ENCODE measurements around the gene BRIX1. TPM values are rescaled to one million over a fixed set of nuclear protein-coding genes. Genes with fewer than 3 reads are reported as not detected.
"Not testable (repeated sequence)": the region's sequence is repeated elsewhere in the genome, so short reads cannot be mapped to it uniquely, and the experiment has no call there.

Gene BRIX1
- total RNA-seq, 6 experiments from 2014 or later, result 4.9 to 9.4 (median 8.1) TPM

DNA sequence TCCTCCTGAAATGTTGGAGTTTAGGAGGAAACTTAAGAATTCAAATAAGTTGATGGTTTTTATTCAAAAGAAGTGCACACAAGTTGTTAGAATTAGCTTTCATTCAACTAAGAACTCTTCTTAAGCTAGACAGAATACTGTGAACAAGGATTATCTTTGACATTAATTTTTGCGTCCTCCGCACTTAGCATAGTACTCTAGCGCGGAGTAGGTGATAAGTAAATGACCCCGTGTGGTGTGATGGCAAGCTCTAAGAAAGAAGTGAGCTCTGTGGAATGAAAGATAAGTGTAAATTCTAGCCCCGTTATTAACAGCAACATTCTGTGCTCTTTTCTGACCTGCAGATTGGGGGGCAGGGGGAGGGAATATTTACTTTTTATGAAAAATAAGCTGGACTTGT, 1.0 kb downstream of the BRIX1 start:
- intact Hi-C loops (cut with DNase I), result no loop called here
- ATAC-seq (no peak), DNase-seq (no peak)
- Histone ChIP-seq H3K4me1 (peaks cover 0 to 18% (median 8%) of the 10 kb centered on the region in 4 donors), H3K36me3 (peaks cover 0 to 27% (median 5%) of the 10 kb centered on the region in 4 donors), H3K27me3 (no peaks in the 10 kb centered on the region), H3K4me3 (peak overlapping the region; percentile 87 to 96 (median 90)), H3K9me3 (no peaks in the 10 kb centered on the region), H3K27ac (no peak overlapping the region)
- TF ChIP-seq POLR2A (IDR thresholded peaks at IDR 0.05) (no peak), CTCF (IDR thresholded peaks at IDR 0.05) (no peak)
- 17% methylated on average over 6 of the region's 6 CpGs for WGBS (ENCODE audit: insufficient coverage, low coverage, low lambda C conversion rate, missing lambda C conversion rate)

DNA sequence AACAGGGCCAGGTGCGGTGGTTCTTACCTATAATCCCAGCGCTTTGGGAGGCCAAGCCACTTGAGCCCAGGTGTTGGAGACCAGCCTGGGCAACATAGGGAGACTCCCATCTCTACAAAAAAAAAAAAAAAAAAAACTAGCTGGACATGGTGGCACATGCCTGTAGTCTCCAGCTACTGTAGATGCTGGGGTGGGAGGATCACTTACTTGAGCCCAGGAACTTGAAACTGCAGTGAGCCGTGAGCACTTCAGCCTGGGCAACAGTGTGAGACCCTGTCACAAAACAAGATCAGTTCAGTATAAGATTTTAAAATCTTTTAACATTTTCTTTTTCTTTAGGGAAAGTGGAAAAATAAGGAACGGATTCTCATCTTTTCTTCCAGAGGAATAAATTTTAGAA, 2.5 kb downstream of the BRIX1 start:
- TF ChIP-seq CTCF (IDR thresholded peaks at IDR 0.05) (no peak), POLR2A (IDR thresholded peaks at IDR 0.05) (no peak)
- 96% methylated on average over 3 of the region's 4 CpGs for WGBS (ENCODE audit: insufficient coverage, low coverage, low lambda C conversion rate, missing lambda C conversion rate)
- DNase-seq, result no peak

DNA sequence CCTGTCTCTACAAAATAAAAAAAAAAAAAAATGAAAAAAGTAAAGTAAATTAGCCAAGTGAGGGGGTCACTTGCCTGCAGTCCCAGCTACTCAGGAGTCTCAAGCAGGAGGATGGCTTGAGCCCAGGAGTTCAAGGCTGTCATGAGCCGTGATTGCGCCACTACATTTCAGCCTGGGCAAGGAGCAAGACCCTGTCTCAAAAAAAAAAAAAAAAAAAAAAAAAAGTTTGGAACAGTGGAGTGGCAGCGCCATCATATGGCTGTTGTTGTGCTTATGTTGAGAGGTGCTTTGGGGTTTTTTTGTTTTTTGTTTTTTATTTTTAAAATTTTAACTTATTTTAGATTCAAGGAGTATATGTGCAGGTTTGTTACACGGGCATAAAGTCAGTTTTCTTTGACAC, 3.6 kb downstream of the BRIX1 start:
- ATAC-seq, result no peak
- 79% methylated on average over 4 of the region's 4 CpGs for WGBS (ENCODE audit: insufficient coverage, low coverage, low lambda C conversion rate, missing lambda C conversion rate)
- H3K9me3 ChIP-seq, result no peaks in the 10 kb centered on the region

More for the DNA sequence above, 2.5 kb downstream of the BRIX1 start:
- intact Hi-C loops (cut with DNase I), result no loop called here
- no peak for ATAC-seq
- H3K27ac ChIP-seq, result no peak overlapping the region
- no peaks in the 10 kb centered on the region for H3K27me3 ChIP-seq
- no peaks in the 10 kb centered on the region for H3K9me3 ChIP-seq
- peaks cover 0 to 18% (median 8%) of the 10 kb centered on the region in 4 donors for H3K4me1 ChIP-seq
- H3K36me3 ChIP-seq, result peaks cover 4 to 34% (median 10%) of the 10 kb centered on the region in 4 donors
- no peak overlapping the region for H3K4me3 ChIP-seq

GRCh38 chr5:34923256-34923655, 7.7 kb downstream of the BRIX1 start:
- H3K4me1 ChIP-seq; ATAC-seq; H3K27me3 ChIP-seq; H3K4me3 ChIP-seq; H3K27ac ChIP-seq; H3K9me3 ChIP-seq; DNase-seq; intact Hi-C loops (cut with DNase I): not testable (repeated sequence)
- peaks cover 4 to 68% (median 23%) of the 10 kb centered on the region in 4 donors for H3K36me3 ChIP-seq
- whole genome bisulfite sequencing (ENCODE audit: insufficient coverage, low coverage, low lambda C conversion rate, missing lambda C conversion rate), result 95% methylated on average over 8 of the region's 9 CpGs

More for the DNA sequence above, 3.6 kb downstream of the BRIX1 start:
- H3K4me3 ChIP-seq, result no peak overlapping the region
- peaks cover 0 to 16% (median 6%) of the 10 kb centered on the region in 4 donors for H3K4me1 ChIP-seq
- intact Hi-C loops (cut with DNase I), result no loop called here
- no peaks in the 10 kb centered on the region for H3K27me3 ChIP-seq
- no peak for TF ChIP-seq CTCF (IDR thresholded peaks at IDR 0.05)
- no peak for TF ChIP-seq POLR2A (IDR thresholded peaks at IDR 0.05)
- H3K27ac ChIP-seq, result no peak overlapping the region
- DNase-seq, result no peak
- H3K36me3 ChIP-seq, result peaks cover 4 to 44% (median 14%) of the 10 kb centered on the region in 4 donors

DNA sequence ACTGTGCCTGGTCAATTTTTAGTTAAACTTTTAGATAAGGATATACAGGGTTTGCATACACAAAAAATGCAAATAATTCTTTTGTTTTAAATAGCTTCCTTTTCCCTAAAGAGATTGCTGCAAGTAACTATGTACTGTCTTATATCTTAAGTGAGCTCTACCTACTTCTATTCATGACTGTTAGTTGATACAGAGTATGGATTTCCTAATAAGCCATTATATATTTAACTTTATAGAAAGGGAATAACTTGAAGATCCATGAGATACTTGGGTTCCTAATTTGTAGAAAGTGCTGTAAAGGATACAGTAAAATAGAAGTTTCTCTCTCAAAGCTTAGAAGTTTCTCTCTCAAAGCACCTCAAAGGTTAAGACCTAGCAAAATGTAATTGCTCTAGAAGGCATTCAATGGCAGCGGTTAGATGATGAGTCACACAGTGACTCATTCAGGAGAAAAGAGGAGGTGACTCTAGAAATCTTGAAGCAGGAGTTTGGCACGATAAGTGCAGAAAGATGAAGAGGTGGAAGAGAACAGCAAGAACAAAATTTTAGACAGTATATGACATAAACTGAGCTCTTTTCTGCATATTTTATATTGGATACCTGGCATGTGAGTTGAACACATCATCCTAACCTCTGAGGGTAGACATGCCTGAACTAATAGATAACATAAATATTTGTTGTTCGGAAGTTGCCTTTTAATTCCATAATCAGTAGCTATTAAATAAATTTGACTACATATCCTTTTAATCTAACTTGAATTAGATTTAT, 8.4 kb downstream of the BRIX1 start:
- Histone ChIP-seq H3K36me3 (peaks cover 4 to 68% (median 23%) of the 10 kb centered on the region in 4 donors), H3K27ac (no peak overlapping the region), H3K4me1 (peaks cover 0 to 4% (median 0%) of the 10 kb centered on the region in 4 donors), H3K27me3 (no peaks in the 10 kb centered on the region), H3K9me3 (no peaks in the 10 kb centered on the region), H3K4me3 (no peak overlapping the region)
- intact Hi-C loops (cut with DNase I), result no loop called here
- WGBS (ENCODE audit: insufficient coverage, low coverage, low lambda C conversion rate, missing lambda C conversion rate), result 31% methylated on average over 3 of the region's 3 CpGs
- no peak for DNase-seq
- TF ChIP-seq CTCF (IDR thresholded peaks at IDR 0.05), result no peak
- no peak for TF ChIP-seq POLR2A (IDR thresholded peaks at IDR 0.05)
- ATAC-seq, result peak in 1 of 4 donors; percentile 33
